ENCODE results near the gene EDC3. TPM values are rescaled to one million over a fixed set of nuclear protein-coding genes. Genes with fewer than 3 reads are reported as not detected.

The EDC3 gene
- total RNA-seq, 1 donor from 2014 or later, result 31.5 TPM

- H3K9me3 ChIP-seq, result no peaks in the 10 kb centered on the region
- H3K27me3 ChIP-seq, result no peaks in the 10 kb centered on the region
- no peak for TF ChIP-seq CTCF (IDR thresholded peaks at IDR 0.05)
- peaks cover 13% of the 10 kb centered on the region for H3K4me1 ChIP-seq
- H3K27ac ChIP-seq, result no peak overlapping the region
- peaks cover 10% of the 10 kb centered on the region for H3K36me3 ChIP-seq
- no peak overlapping the region for H3K4me3 ChIP-seq
- intact Hi-C loops (cut with DNase I), result no loop called here
- ATAC-seq (no peak), DNase-seq (no peak)
Measured at GRCh38 chr15:74585191-74585590, 110.6 kb downstream of the EDC3 start.

GRCh38 chr15:74584779-74585178, 111.0 kb downstream of the EDC3 start:
- intact Hi-C loops (cut with DNase I), result no loop called here

GRCh38 chr15:74584204-74584603, 111.6 kb downstream of the EDC3 start:
- DNase-seq, result no peak
- ATAC-seq, result no peak
- H3K27me3 ChIP-seq, result no peaks in the 10 kb centered on the region
- intact Hi-C loops (cut with DNase I), result no loop called here
- peaks cover 10% of the 10 kb centered on the region for H3K4me1 ChIP-seq
- no peak overlapping the region for H3K4me3 ChIP-seq
- H3K36me3 ChIP-seq, result peaks cover 13% of the 10 kb centered on the region
- TF ChIP-seq CTCF (IDR thresholded peaks at IDR 0.05), result no peak
- H3K9me3 ChIP-seq, result no peaks in the 10 kb centered on the region
- H3K27ac ChIP-seq, result no peak overlapping the region

More at GRCh38 chr15:74584779-74585178, 111.0 kb downstream of the EDC3 start:
- H3K36me3 ChIP-seq, result peaks cover 13% of the 10 kb centered on the region
- H3K4me1 ChIP-seq, result peaks cover 13% of the 10 kb centered on the region
- no peak for ATAC-seq
- TF ChIP-seq CTCF (IDR thresholded peaks at IDR 0.05), result no peak
- H3K9me3 ChIP-seq, result no peaks in the 10 kb centered on the region
- H3K27me3 ChIP-seq, result no peaks in the 10 kb centered on the region
- no peak overlapping the region for H3K27ac ChIP-seq
- DNase-seq, result no peak
- no peak overlapping the region for H3K4me3 ChIP-seq

Other genes with a start within 250 kb of the EDC3 start
- 40.8 TPM for gene UBL7, start 234.9 kb downstream of the EDC3 start, total RNA-seq
- gene ARID3B, start 154.8 kb downstream of the EDC3 start, total RNA-seq, result 10.7 TPM
- gene CLK3, start 80.2 kb downstream of the EDC3 start, total RNA-seq, result 72.9 TPM
- gene CYP1A1, start 29.5 kb upstream of the EDC3 start, total RNA-seq, result 2.4 TPM
- gene CYP1A2, start 52.8 kb upstream of the EDC3 start, total RNA-seq, result 0.32 TPM
- gene CSK, start 86.1 kb upstream of the EDC3 start, total RNA-seq, result 65.6 TPM
- gene LMAN1L, start 116.8 kb upstream of the EDC3 start, total RNA-seq, result not detected
- not detected for gene CPLX3, start 130.6 kb upstream of the EDC3 start, total RNA-seq
- gene ULK3, start 147.1 kb upstream of the EDC3 start, total RNA-seq, result 43.9 TPM
- gene SCAMP2, start 177.3 kb upstream of the EDC3 start, total RNA-seq, result 115 TPM
- 26.7 TPM for gene MPI, start 194.0 kb upstream of the EDC3 start, total RNA-seq
- gene FAM219B, start 210.8 kb upstream of the EDC3 start, total RNA-seq, result 75.4 TPM
- gene COX5A, start 242.0 kb upstream of the EDC3 start, total RNA-seq, result 138 TPM

Measured in upper lobe of right lung (tissue), 1 donor.